Activated T-cell treated with anti-CD3 and anti-CD28 coated beads, Interleukin-2, amount 50 U/mL, for 24 hours (primary cell): ENCODE data around the gene POT1.
"Not testable (repeated sequence)": the region's sequence is repeated elsewhere in the genome, so short reads cannot be mapped to it uniquely, and the experiment has no call there.

Experiments used
- DNase-seq: peaks from one replicate; pipeline ENCODE4 v3.0.0-alpha.2; 2020
- H3K27ac Mint-ChIP-seq: 2 replicates; pipeline ENCODE4 v1.8.0; 2020; ENCODE audit warnings: mild to moderate bottlenecking, mixed read lengths
- H3K27me3 Mint-ChIP-seq: 2 replicates; pipeline ENCODE4 v1.8.0; 2020; ENCODE audit warnings: mixed read lengths
- H3K36me3 Mint-ChIP-seq: 2 replicates; pipeline ENCODE4 v1.8.0; 2020; ENCODE audit warnings: low read depth, mixed read lengths
- H3K4me1 Mint-ChIP-seq: 2 replicates; pipeline ENCODE4 v1.8.0; 2020; ENCODE audit warnings: low read depth, mixed read lengths
- H3K4me3 Mint-ChIP-seq: 2 replicates; pipeline ENCODE4 v1.8.0; 2020; ENCODE audit warnings: mild to moderate bottlenecking, moderate library complexity, mixed read lengths
- H3K9me3 Mint-ChIP-seq: 2 replicates; pipeline ENCODE4 v1.8.0; 2020; ENCODE audit warnings: mixed read lengths

Gene POT1, protein sequence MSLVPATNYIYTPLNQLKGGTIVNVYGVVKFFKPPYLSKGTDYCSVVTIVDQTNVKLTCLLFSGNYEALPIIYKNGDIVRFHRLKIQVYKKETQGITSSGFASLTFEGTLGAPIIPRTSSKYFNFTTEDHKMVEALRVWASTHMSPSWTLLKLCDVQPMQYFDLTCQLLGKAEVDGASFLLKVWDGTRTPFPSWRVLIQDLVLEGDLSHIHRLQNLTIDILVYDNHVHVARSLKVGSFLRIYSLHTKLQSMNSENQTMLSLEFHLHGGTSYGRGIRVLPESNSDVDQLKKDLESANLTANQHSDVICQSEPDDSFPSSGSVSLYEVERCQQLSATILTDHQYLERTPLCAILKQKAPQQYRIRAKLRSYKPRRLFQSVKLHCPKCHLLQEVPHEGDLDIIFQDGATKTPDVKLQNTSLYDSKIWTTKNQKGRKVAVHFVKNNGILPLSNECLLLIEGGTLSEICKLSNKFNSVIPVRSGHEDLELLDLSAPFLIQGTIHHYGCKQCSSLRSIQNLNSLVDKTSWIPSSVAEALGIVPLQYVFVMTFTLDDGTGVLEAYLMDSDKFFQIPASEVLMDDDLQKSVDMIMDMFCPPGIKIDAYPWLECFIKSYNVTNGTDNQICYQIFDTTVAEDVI

DNA sequence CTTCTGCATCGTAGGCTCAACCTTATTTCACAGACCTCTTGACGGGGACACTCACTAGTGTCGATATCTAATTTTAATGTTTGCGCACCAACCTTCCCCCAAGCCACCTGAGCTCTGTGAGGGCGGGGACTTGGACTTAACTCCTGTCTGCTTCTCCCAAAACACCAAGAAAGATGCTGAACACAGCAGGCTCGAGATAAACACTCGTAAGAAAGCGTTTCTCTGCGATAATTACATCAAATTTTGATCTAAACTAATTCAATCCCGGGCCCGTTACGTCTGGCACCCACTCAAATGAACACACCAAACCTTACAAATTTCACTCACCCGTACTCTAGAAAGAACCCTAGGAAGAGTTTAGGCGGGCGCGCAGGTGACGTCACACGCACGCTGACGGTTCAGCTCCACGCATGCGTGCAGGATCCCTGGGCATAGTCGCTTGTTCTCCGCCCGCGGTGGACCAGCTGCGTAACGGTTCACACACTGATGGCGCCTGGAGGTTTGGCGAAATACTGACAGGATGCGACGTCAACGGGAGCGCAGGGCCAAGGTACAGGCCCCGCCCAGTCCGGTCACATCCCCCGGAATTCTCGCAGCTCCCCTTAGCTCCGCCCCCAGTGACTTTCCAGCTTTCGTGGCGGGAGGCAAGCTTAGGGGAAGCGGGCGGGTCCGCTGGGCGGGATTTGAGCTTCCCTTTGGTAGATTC is at the start of gene POT1:
POT1 (minus strand) TSS at position 359 of the 706 bp plus-strand sequence. CDS start 32,652 bp downstream, outside the sequence.
- peak within 1 kb of the TSS; percentile 99 for H3K4me3 Mint-ChIP-seq
- H3K4me1 Mint-ChIP-seq, result peaks cover 47% of the 10 kb centered on the region
- peaks cover 2% of the 10 kb centered on the region for H3K9me3 Mint-ChIP-seq
- no peaks in the 10 kb centered on the region for H3K27me3 Mint-ChIP-seq
- peak; percentile 97 for DNase-seq
- peaks cover 42% of the 10 kb centered on the region for H3K36me3 Mint-ChIP-seq
- peak within 1 kb of the TSS; percentile 99 for H3K27ac Mint-ChIP-seq

DNA sequence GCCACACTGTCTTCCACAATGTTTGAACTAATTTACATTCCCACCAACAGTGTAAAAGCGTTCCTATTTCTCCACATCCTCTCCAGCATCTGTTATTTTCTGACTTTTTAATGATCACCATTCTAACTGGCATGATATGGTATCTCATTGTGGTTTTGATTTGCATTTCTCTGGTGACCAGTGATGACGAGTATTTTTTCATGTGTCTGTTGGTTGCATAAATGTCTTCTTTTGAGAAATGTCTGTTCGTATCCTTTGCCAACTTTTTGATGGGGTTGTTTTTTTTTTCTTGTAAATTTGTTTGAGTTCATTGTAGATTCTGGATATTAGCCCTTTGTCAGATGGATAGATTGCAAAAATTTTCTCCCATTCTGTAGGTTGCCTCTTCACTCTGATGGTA is 45.5 kb upstream of the POT1 start:
- H3K36me3 Mint-ChIP-seq, H3K27me3 Mint-ChIP-seq, H3K4me3 Mint-ChIP-seq, DNase-seq, H3K27ac Mint-ChIP-seq, H3K4me1 Mint-ChIP-seq: not testable (repeated sequence)
- H3K9me3 Mint-ChIP-seq, result peaks cover 16% of the 10 kb centered on the region

DNA sequence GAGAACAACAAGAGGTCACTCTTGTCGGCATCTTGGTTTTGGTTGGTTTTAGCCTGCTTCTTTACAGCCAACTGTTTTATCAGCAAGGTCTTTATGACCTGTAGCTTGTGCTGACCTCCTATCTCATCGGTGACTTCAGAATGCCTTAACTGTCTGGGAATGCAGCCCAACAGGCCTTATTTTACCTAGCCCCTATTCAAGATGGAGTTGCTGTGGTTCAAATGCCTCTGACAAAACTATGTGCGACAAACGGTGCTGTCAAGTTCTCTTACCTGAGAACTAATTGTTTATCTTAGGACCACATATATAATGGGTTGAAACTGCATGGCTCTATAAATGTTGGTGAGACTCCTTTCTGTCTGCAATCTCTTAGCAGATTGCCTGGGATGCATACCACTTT is 35.9 kb upstream of the POT1 start:
- H3K27ac Mint-ChIP-seq, result no peak overlapping the region
- no peak for DNase-seq
- no peak overlapping the region for H3K4me3 Mint-ChIP-seq
- H3K4me1 Mint-ChIP-seq, result no peaks in the 10 kb centered on the region
- no peaks in the 10 kb centered on the region for H3K36me3 Mint-ChIP-seq
- H3K27me3 Mint-ChIP-seq, result no peaks in the 10 kb centered on the region
- no peaks in the 10 kb centered on the region for H3K9me3 Mint-ChIP-seq

DNA sequence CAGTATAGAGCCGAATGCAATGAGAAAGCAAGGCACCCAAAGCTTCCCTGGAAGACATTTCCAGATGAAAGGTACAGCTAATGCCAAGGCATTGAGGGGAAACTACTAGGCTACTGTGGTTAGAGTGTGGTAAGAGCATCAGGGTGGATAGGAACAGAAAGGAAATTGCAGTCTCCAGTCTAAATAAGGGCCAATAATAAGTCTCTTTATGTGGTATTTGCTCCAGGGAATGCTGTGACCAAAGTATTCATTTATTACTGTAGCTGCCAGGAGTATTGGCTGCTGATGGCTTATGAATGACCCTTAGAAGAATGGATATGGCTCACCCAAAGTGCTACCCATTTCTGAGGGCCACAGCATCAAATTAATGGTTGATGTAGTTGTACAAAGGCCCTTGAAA is 30.1 kb upstream of the POT1 start:
- H3K4me3 Mint-ChIP-seq, result no peak overlapping the region
- no peak overlapping the region for H3K27ac Mint-ChIP-seq
- peaks cover 11% of the 10 kb centered on the region for H3K9me3 Mint-ChIP-seq
- H3K27me3 Mint-ChIP-seq, result no peaks in the 10 kb centered on the region
- no peak for DNase-seq
- H3K36me3 Mint-ChIP-seq, result peaks cover 4% of the 10 kb centered on the region
- peaks cover 3% of the 10 kb centered on the region for H3K4me1 Mint-ChIP-seq

DNA sequence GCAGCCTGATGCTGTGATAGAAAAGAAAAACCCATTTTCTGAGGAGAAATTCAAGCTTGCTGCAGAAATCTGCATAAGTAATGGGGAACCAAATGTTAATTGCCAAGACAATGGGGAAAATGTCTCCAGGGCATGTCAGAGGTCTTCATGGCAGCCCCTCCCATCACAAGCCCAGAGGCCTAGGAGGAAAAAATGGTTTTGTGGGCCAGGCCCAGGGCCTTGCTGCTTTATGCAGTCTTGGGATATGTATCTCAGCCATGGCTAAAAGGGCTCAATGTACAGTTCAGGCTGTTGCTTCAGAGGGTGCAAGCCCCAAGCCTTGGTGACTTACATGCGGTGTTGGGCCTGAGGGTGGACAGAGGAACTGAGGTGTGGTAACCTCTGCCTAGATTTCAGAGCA is 28.3 kb upstream of the POT1 start:
- H3K4me1 Mint-ChIP-seq, result not testable (repeated sequence)

DNA sequence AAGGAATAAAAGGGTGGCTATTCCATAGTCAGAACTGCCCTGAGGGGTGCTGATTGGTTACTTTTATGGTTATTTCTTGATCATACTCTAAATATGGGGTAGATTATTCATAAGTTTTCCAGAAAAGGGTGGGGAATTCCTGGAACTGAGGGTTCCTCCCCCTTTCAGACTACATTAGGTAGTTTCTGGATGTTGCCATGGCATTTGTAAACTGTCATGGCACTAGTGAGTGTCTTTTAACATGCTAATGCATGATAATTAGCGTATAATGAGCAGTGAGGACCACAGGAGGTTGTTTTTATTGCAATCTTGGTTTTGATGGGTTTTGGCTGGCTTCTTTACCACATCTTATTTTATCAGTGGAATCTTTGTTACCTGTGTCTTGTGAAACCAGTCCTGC is 26.5 kb upstream of the POT1 start:
- Mint-ChIP-seq H3K4me1 (peaks cover 3% of the 10 kb centered on the region), H3K27ac (no peak overlapping the region), H3K36me3 (peaks cover 4% of the 10 kb centered on the region), H3K4me3 (no peak overlapping the region), H3K27me3 (no peaks in the 10 kb centered on the region), H3K9me3 (peaks cover 11% of the 10 kb centered on the region)
- DNase-seq, result no peak

More for the DNA sequence above, 28.3 kb upstream of the POT1 start:
- H3K27ac Mint-ChIP-seq, H3K27me3 Mint-ChIP-seq, H3K36me3 Mint-ChIP-seq, DNase-seq, H3K4me3 Mint-ChIP-seq: not testable (repeated sequence)
- H3K9me3 Mint-ChIP-seq, result peaks cover 11% of the 10 kb centered on the region

DNA sequence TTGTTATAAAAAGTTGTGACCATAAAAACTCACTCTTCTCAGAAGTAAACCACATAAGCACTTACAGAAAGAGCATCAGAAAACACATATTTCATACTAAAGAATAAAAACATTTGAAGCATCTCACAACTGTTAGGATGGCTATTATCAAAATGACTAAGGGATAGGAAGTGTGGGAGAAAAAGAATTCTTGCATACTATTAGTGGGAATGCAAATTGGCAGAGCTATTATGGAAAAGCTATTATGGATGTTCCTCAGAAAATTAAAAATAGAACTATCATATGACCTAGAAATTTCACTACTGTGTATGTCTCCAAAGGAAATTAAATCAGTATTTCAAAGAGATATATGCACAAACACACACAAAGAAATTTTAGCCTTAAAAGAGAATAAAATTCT is 25.2 kb upstream of the POT1 start:
- Mint-ChIP-seq H3K27me3 (no peaks in the 10 kb centered on the region), H3K27ac (no peak overlapping the region), H3K4me3 (no peak overlapping the region), H3K36me3 (peaks cover 4% of the 10 kb centered on the region), H3K4me1 (peaks cover 3% of the 10 kb centered on the region), H3K9me3 (peaks cover 11% of the 10 kb centered on the region)
- no peak for DNase-seq

DNA sequence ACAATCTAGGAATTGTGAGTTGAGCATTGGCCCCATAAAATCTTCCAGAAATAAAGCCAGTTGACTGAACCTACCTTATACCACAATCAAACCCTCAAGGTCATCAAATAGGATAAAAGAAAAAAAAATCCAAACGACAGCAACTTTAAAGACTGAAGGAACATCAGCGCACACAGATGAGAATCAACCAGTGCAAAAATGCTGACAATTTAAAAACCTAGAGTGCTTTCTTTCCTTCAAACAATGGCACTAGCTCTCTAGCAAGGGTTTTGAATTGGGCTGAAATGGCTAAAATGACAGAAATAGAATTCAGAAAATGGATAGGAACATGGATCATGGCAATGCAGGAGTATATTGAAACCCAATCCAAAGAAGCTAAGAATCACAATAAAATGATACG is 16.1 kb upstream of the POT1 start:
- Mint-ChIP-seq H3K9me3 (peaks cover 17% of the 10 kb centered on the region), H3K4me1 (peaks cover 2% of the 10 kb centered on the region), H3K4me3 (no peak overlapping the region), H3K27me3 (peaks cover 4% of the 10 kb centered on the region), H3K27ac (no peak overlapping the region), H3K36me3 (no peaks in the 10 kb centered on the region)
- no peak for DNase-seq

DNA sequence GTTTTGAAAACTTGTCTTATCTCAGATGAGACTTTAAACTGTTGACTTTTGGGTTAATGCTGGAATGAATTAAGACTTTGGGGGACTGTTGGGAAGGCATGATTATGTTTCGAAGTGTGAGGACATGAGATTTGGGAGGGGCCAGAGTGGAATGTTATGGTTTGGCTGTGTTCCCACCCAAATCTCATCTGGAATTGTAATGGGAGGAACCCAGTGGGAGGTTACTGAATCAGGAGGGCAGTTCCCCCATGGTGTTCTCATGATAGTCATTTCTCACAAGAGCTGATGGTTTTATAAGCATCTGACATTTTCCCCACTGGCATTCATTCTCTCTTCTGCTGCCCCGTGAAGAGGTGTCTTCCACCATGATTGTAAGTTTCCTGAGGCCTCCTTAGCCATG is 13.8 kb upstream of the POT1 start:
- H3K27ac Mint-ChIP-seq, result no peak overlapping the region
- no peaks in the 10 kb centered on the region for H3K36me3 Mint-ChIP-seq
- no peak for DNase-seq
- H3K9me3 Mint-ChIP-seq, result peaks cover 17% of the 10 kb centered on the region
- H3K4me3 Mint-ChIP-seq, result no peak overlapping the region
- peaks cover 2% of the 10 kb centered on the region for H3K4me1 Mint-ChIP-seq
- peaks cover 4% of the 10 kb centered on the region for H3K27me3 Mint-ChIP-seq

DNA sequence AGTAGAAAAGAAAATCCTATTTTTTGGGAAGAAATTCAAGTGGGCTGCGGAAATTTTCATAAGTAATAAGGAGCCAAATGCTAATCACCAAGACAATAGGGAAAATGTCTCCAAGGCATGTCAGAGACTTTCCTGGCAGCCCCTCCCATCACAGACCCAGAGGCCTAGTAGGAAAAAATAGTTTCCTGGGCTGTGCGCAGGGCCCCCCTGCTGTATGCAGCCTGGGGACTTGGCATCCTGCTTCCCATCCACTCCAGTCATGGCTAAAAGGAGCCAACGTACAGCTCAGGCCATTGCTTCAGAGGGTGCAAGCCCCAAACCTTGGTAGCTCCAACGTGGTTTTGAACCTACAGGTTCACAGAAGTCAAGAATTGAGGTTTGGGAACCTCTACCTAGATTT is 12.8 kb upstream of the POT1 start:
- peaks cover 4% of the 10 kb centered on the region for H3K27me3 Mint-ChIP-seq
- H3K4me1 Mint-ChIP-seq, result peaks cover 2% of the 10 kb centered on the region
- no peaks in the 10 kb centered on the region for H3K36me3 Mint-ChIP-seq
- no peak for DNase-seq
- no peak overlapping the region for H3K27ac Mint-ChIP-seq
- H3K4me3 Mint-ChIP-seq, result no peak overlapping the region
- H3K9me3 Mint-ChIP-seq, result peaks cover 14% of the 10 kb centered on the region

DNA sequence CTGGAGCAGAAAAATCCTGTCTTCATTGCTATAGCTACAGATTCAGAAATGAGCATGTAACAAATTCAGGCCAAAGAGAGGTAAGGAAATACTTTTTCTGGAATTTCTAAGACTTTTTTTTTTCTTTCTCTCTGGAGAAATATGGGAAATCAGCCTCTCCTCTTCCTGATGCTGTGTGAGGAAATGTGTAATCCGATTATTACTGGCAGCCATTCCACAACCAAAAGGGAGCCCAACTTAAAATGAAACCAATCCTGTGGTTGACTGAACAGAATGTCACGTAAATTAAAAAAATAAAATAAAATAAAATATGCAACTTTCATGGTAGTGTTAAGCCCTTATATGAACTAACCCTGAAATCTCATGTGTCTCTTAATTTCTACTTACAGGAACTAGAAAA is 10.7 kb upstream of the POT1 start:
- Mint-ChIP-seq H3K27me3 (no peaks in the 10 kb centered on the region), H3K9me3 (no peaks in the 10 kb centered on the region), H3K4me3 (no peak overlapping the region), H3K4me1 (peaks cover 2% of the 10 kb centered on the region), H3K36me3 (no peaks in the 10 kb centered on the region), H3K27ac (no peak overlapping the region)
- no peak for DNase-seq

DNA sequence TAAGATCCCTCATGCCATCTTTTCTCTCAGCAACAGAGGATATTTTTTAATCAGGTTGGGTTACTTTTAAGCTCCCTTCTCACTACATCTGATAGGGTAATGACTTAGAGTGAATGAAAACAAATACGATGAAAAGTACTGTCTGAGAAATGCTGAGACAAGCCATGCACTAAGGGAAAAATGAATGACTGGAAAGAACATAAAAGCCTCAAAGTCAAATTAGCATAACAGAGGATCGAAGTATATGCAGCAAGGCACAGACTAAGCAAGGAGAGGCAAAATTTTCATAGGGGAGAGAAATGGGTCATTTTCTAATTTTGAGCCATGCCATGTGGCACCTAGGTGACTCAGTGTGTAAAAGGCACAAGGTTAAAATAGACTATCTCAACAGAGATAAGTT is 8.5 kb upstream of the POT1 start:
- H3K9me3 Mint-ChIP-seq, result no peaks in the 10 kb centered on the region
- no peak for DNase-seq
- H3K4me1 Mint-ChIP-seq, result peaks cover 2% of the 10 kb centered on the region
- H3K27ac Mint-ChIP-seq, result no peak overlapping the region
- H3K27me3 Mint-ChIP-seq, result no peaks in the 10 kb centered on the region
- H3K36me3 Mint-ChIP-seq, result no peaks in the 10 kb centered on the region
- H3K4me3 Mint-ChIP-seq, result no peak overlapping the region

DNA sequence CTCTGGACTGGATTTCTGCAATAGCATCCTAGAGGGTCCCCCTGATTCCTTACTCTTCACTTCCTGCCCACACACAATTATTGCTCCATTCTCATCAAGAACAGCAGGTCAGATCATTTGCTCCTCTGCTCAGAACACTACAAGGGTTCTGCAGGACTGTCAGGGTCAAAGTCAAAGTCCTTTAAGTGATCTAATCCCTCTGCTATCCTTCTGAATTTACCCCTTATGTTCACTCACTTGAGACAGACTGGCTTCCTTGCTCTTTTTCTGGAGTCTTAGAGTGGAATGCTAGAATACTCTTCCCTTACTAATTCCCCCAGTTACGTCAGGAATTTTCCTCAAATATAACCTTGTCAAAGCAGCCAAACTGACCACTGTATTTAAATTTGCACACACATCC is 7.5 kb upstream of the POT1 start:
- Mint-ChIP-seq H3K9me3 (no peaks in the 10 kb centered on the region), H3K27ac (no peak overlapping the region), H3K4me3 (no peak overlapping the region), H3K36me3 (no peaks in the 10 kb centered on the region), H3K4me1 (peaks cover 2% of the 10 kb centered on the region), H3K27me3 (no peaks in the 10 kb centered on the region)
- no peak for DNase-seq

DNA sequence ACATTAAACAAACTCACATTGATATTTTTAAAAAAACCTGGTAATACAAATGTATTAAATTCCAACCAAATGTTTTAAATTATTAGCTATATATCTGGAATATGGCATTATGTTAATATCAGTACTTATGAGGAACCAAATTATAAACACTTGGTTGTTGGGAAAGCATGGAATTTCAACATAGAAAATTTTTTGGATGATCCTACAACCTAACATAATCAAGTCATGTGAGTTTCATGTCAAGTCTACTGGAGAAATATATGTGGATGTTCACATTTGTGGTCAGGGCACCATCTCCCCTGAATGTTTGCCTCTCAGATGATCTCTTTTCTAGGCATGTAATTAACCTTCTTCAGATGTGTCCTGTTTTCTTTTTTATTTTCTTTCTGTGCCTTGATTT is 5.2 kb upstream of the POT1 start:
- Mint-ChIP-seq H3K9me3 (peaks cover 2% of the 10 kb centered on the region), H3K27me3 (no peaks in the 10 kb centered on the region), H3K4me3 (no peak overlapping the region), H3K4me1 (peaks cover 6% of the 10 kb centered on the region), H3K36me3 (no peaks in the 10 kb centered on the region), H3K27ac (no peak overlapping the region)
- DNase-seq, result no peak
